ENCODE measurements around the gene MYOG. TPM values are rescaled to one million over a fixed set of nuclear protein-coding genes. Genes with fewer than 3 reads are reported as not detected.

Gene MYOG
- total RNA-seq, 2 donors from 2014 or later = 4.4 TPM; not detected in 1

- Histone ChIP-seq H3K9me3 (no peaks in the 10 kb centered on the region), H3K4me3 (no peak overlapping the region), H3K27ac (no peak overlapping the region), H3K4me1 (replicated peaks) (peaks cover 6% of the 10 kb centered on the region), H3K36me3 (no peaks in the 10 kb centered on the region), H3K27me3 (replicated peaks; ENCODE audit: insufficient read depth) (peaks cover 10% of the 10 kb centered on the region)
- intact Hi-C loops (cut with DNase I) = no loop called here
- WGBS = 45% methylated on average over 7 of the region's 7 CpGs
- TF ChIP-seq CTCF (IDR thresholded peaks at IDR 0.05) (no peak), POLR2A (IDR thresholded peaks at IDR 0.05) (no peak), POLR2AphosphoS5 (IDR thresholded peaks at IDR 0.05) (no peak)
- no peak for DNase-seq (ENCODE audit: low spot score)
These were observed 43.9 kb upstream of the MYOG start for GRCh38 chr1:203129501-203130231.

GRCh38 chr1:203128716-203129500, 43.1 kb upstream of the MYOG start:
- H3K36me3 ChIP-seq = no peaks in the 10 kb centered on the region
- TF ChIP-seq POLR2AphosphoS5 (IDR thresholded peaks at IDR 0.05) = no peak
- TF ChIP-seq POLR2A (IDR thresholded peaks at IDR 0.05) = no peak
- TF ChIP-seq CTCF (IDR thresholded peaks at IDR 0.05) = no peak
- 95% methylated on average over 29 of the region's 29 CpGs for WGBS
- H3K4me3 ChIP-seq = no peak overlapping the region
- intact Hi-C loops (cut with DNase I) = no loop called here
- peaks cover 10% of the 10 kb centered on the region for H3K27me3 ChIP-seq (replicated peaks; ENCODE audit: insufficient read depth)
- no peak for DNase-seq (ENCODE audit: low spot score)
- peaks cover 6% of the 10 kb centered on the region for H3K4me1 ChIP-seq (replicated peaks)
- H3K27ac ChIP-seq = no peak overlapping the region
- H3K9me3 ChIP-seq = no peaks in the 10 kb centered on the region

- intact Hi-C loops (cut with DNase I) = no loop called here
- no peak overlapping the region for H3K27ac ChIP-seq
- H3K27me3 ChIP-seq (replicated peaks; ENCODE audit: insufficient read depth) = peaks cover 10% of the 10 kb centered on the region
- peaks cover 6% of the 10 kb centered on the region for H3K4me1 ChIP-seq (replicated peaks)
- H3K36me3 ChIP-seq = no peaks in the 10 kb centered on the region
- peak overlapping the region; percentile 19 to 23 for H3K4me3 ChIP-seq
- WGBS = 29% methylated on average over 7 of the region's 7 CpGs
- TF ChIP-seq POLR2AphosphoS5 (IDR thresholded peaks at IDR 0.05) = no peak
- no peak for TF ChIP-seq POLR2A (IDR thresholded peaks at IDR 0.05)
- TF ChIP-seq CTCF (IDR thresholded peaks at IDR 0.05) = no peak
- H3K9me3 ChIP-seq = no peaks in the 10 kb centered on the region
- DNase-seq (ENCODE audit: low spot score) = no peak
These were observed 42.6 kb upstream of the MYOG start for GRCh38 chr1:203128431-203128715.

GRCh38 chr1:203127666-203128430, 42.0 kb upstream of the MYOG start, which contains the start of gene ADORA1:
ADORA1 (plus strand) TSS chr1:203127726; CDS start chr1:203128842, 1,116 bp downstream.
- TF ChIP-seq POLR2A (IDR thresholded peaks at IDR 0.05) (no peak), CTCF (IDR thresholded peaks at IDR 0.05) (peak in 1 of 4 experiments; percentile 15), POLR2AphosphoS5 (IDR thresholded peaks at IDR 0.05) (no peak)
- WGBS = under 1% methylated on average over 45 of the region's 51 CpGs
- peak; percentile 24 for DNase-seq (ENCODE audit: low spot score)
- H3K4me1 ChIP-seq (replicated peaks) = peaks cover 6% of the 10 kb centered on the region
- peak within 1 kb of the TSS; percentile 19 to 23 for H3K4me3 ChIP-seq
- H3K27ac ChIP-seq = no peak within 1 kb of the TSS
- intact Hi-C loops (cut with DNase I) = no loop called here
- H3K27me3 ChIP-seq (replicated peaks; ENCODE audit: insufficient read depth) = peaks cover 10% of the 10 kb centered on the region
- H3K9me3 ChIP-seq = no peaks in the 10 kb centered on the region
- no peaks in the 10 kb centered on the region for H3K36me3 ChIP-seq

All from prostate gland (tissue), 2 donors.